Endodermal cell (in vitro differentiated cells): ENCODE results near the gene MAPK8. TPM values are rescaled to one million over a fixed set of nuclear protein-coding genes. Genes with fewer than 3 reads are reported as not detected.

Experiments
- DNase-seq: peaks from one replicate; pipeline ENCODE4 v3.0.0-alpha.2; 2017
- H3K27ac ChIP-seq: 2 replicates; pipeline ENCODE4 v1.5.1; 2013; ENCODE audit warnings: mild to moderate bottlenecking, low read depth, low read length, moderate library complexity
- H3K27me3 ChIP-seq: 2 replicates; pipeline ENCODE4 v1.6.1; 2013; ENCODE audit warnings: mild to moderate bottlenecking, low read length, moderate library complexity; ENCODE audit not compliant: insufficient read depth, control insufficient read depth, poor library complexity, severe bottlenecking
- H3K36me3 ChIP-seq: 2 replicates; pipeline ENCODE4 v1.7.0; 2013; ENCODE audit warnings: mild to moderate bottlenecking, low read length, moderate library complexity; ENCODE audit not compliant: control insufficient read depth, insufficient read depth
- H3K4me1 ChIP-seq: one replicate; pipeline ENCODE4 v1.7.0; 2013; ENCODE audit warnings: low read length; ENCODE audit not compliant: control insufficient read depth, insufficient read depth
- H3K4me3 ChIP-seq: 2 replicates; pipeline ENCODE4 v1.5.1; 2013; ENCODE audit warnings: mild to moderate bottlenecking, low read length, moderate library complexity
- H3K9ac ChIP-seq: 2 replicates; pipeline ENCODE4 v1.6.1; 2013; ENCODE audit warnings: mild to moderate bottlenecking, low read length, moderate library complexity; ENCODE audit not compliant: poor library complexity, severe bottlenecking; ENCODE audit errors: extremely low read depth
- H3K9me3 ChIP-seq: 2 replicates; pipeline ENCODE4 v1.6.1; 2013; ENCODE audit warnings: mild to moderate bottlenecking, low read length, moderate library complexity; ENCODE audit not compliant: control insufficient read depth
- H3K27ac Mint-ChIP-seq: 2 replicates; pipeline ENCODE4 v1.8.0; 2020; ENCODE audit warnings: mixed read lengths
- H3K27me3 Mint-ChIP-seq: 2 replicates; pipeline ENCODE4 v1.8.0; 2021; ENCODE audit warnings: mild to moderate bottlenecking, mixed read lengths; ENCODE audit not compliant: insufficient read depth
- H3K36me3 Mint-ChIP-seq: 2 replicates; pipeline ENCODE4 v1.8.0; 2020; ENCODE audit warnings: low read depth, mixed read lengths
- H3K4me1 Mint-ChIP-seq: 2 replicates; pipeline ENCODE4 v1.8.0; 2020; ENCODE audit warnings: mixed read lengths
- H3K4me3 Mint-ChIP-seq: 2 replicates; pipeline ENCODE4 v1.8.0; 2020; ENCODE audit warnings: mild to moderate bottlenecking, moderate library complexity, mixed read lengths
- H3K9me3 Mint-ChIP-seq: 2 replicates; pipeline ENCODE4 v1.8.0; 2020; ENCODE audit warnings: mild to moderate bottlenecking, mixed read lengths
- CTCF ChIP-seq: fragments of 200-600 bp; sonication (generic); conservative IDR thresholded peaks from 2 replicates; pipeline ENCODE4 v1.5.0; 2021; ENCODE audit warnings: antibody characterized with exemption, mild to moderate bottlenecking
- WGBS, 2 experiments: methylation state at CpG; one replicate each; pipeline versions ENCODE4 v1.1.5 to v1.1.7; 2013; ENCODE audit warnings: missing lambda C conversion rate in 2 of 2, mixed read lengths in 1 of 2; ENCODE audit not compliant: insufficient coverage in 1 of 2, insufficient read length in 1 of 2; 5-methylcytosine and 5-hydroxymethylcytosine counted together
- total RNA-seq, 2 donors: library from RNA; stranded (reverse); fragmentation: NEBNext Ultra II Directional in 1 of 2; extraction: Animal tissue kit (Norgen Biotek cat#: 25700) in 1 of 2; gene quantifications; 2 replicates in 1 of 2; 3 replicates in 1 of 2; pipeline ENCODE4 v1.2.1, GENCODE V29; 2021

MAPK8 gene
- total RNA-seq, 2 donors from 2014 or later, result 84.2 to 146 TPM

GRCh38 chr10:48284002-48284546 lies 22.4 kb upstream of the MAPK8 start:
- H3K9me3 Mint-ChIP-seq, result peaks cover 29% of the 10 kb centered on the region
- no peaks in the 10 kb centered on the region for H3K36me3 Mint-ChIP-seq
- WGBS, 2 experiments, result 40 to 94% methylated on average over 1 to 2 of the region's 2 CpGs
- no peak for TF ChIP-seq CTCF
- no peak overlapping the region for H3K4me3 Mint-ChIP-seq
- H3K4me1 Mint-ChIP-seq, result peaks cover 16% of the 10 kb centered on the region
- no peak overlapping the region for H3K9ac ChIP-seq
- H3K27me3 Mint-ChIP-seq, result peaks cover 26% of the 10 kb centered on the region
- no peaks in the 10 kb centered on the region for H3K36me3 ChIP-seq
- H3K9me3 ChIP-seq, result peaks cover 18% of the 10 kb centered on the region
- H3K4me3 ChIP-seq, result no peak overlapping the region
- H3K27ac ChIP-seq, result no peak overlapping the region
- no peak for DNase-seq
- no peaks in the 10 kb centered on the region for H3K4me1 ChIP-seq
- no peak overlapping the region for H3K27ac Mint-ChIP-seq
- no peaks in the 10 kb centered on the region for H3K27me3 ChIP-seq

GRCh38 chr10:48284811-48285210 lies 21.7 kb upstream of the MAPK8 start:
- WGBS, 2 experiments, result 42 to 58% methylated on average over 4 of the region's 4 CpGs
- H3K4me1 ChIP-seq, result no peaks in the 10 kb centered on the region

GRCh38 chr10:48285710-48286109 lies 20.8 kb upstream of the MAPK8 start:
- 75 to 87% methylated on average over 3 to 5 of the region's 5 CpGs for WGBS, 2 experiments
- H3K9me3 ChIP-seq, result peaks cover 18% of the 10 kb centered on the region
- H3K27ac ChIP-seq, result no peak overlapping the region
- H3K4me3 ChIP-seq, result no peak overlapping the region
- Mint-ChIP-seq H3K36me3 (no peaks in the 10 kb centered on the region), H3K4me3 (no peak overlapping the region), H3K27ac (no peak overlapping the region), H3K9me3 (peaks cover 29% of the 10 kb centered on the region), H3K4me1 (peaks cover 19% of the 10 kb centered on the region), H3K27me3 (peaks cover 29% of the 10 kb centered on the region)
- H3K27me3 ChIP-seq, result no peaks in the 10 kb centered on the region
- no peaks in the 10 kb centered on the region for H3K4me1 ChIP-seq
- no peaks in the 10 kb centered on the region for H3K36me3 ChIP-seq
- TF ChIP-seq CTCF, result no peak
- no peak overlapping the region for H3K9ac ChIP-seq
- no peak for DNase-seq

More at GRCh38 chr10:48284811-48285210, 21.7 kb upstream of the MAPK8 start:
- no peak overlapping the region for H3K4me3 Mint-ChIP-seq
- no peak overlapping the region for H3K27ac ChIP-seq
- H3K36me3 Mint-ChIP-seq, result no peaks in the 10 kb centered on the region
- peaks cover 18% of the 10 kb centered on the region for H3K4me1 Mint-ChIP-seq
- H3K9me3 ChIP-seq, result peaks cover 18% of the 10 kb centered on the region
- H3K9me3 Mint-ChIP-seq, result peaks cover 29% of the 10 kb centered on the region
- no peak for TF ChIP-seq CTCF
- DNase-seq, result peak; percentile 59
- no peak overlapping the region for H3K27ac Mint-ChIP-seq
- H3K27me3 ChIP-seq, result no peaks in the 10 kb centered on the region
- no peak overlapping the region for H3K9ac ChIP-seq
- H3K27me3 Mint-ChIP-seq, result peaks cover 26% of the 10 kb centered on the region
- no peak overlapping the region for H3K4me3 ChIP-seq
- no peaks in the 10 kb centered on the region for H3K36me3 ChIP-seq
